Activated T-helper 9 cell treated with anti-CD3 and anti-CD28 coated beads, Interleukin-2, amount 50 U/mL, for 16 hours (primary cell): ENCODE measurements around the gene TNNI2.

Source experiments
- DNase-seq: peaks from one replicate; pipeline ENCODE4 v3.0.0-alpha.2; 2020; ENCODE audit warnings: low read depth

The TNNI2 gene

DNA sequence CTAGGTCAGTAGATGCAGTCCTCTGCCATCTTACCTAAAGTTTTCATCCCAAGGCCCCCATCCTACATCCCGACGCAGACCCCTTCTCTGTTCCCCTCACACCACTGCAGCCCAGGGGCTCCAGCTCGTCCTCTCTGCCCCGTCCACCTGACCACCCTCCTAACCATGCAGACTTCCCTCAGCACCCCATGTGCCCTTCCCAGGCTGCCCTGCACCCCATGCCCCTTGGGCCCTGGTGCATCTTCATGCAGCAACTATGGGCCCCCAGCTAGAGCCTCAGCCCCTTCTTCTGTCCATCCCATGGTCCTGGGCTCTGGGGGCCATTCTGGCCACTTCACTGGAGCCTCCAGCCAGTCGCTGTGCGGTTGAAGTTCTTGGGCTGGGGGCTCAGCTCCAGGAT lies 50.0 kb downstream of the TNNI2 start:
- no peak for DNase-seq

DNA sequence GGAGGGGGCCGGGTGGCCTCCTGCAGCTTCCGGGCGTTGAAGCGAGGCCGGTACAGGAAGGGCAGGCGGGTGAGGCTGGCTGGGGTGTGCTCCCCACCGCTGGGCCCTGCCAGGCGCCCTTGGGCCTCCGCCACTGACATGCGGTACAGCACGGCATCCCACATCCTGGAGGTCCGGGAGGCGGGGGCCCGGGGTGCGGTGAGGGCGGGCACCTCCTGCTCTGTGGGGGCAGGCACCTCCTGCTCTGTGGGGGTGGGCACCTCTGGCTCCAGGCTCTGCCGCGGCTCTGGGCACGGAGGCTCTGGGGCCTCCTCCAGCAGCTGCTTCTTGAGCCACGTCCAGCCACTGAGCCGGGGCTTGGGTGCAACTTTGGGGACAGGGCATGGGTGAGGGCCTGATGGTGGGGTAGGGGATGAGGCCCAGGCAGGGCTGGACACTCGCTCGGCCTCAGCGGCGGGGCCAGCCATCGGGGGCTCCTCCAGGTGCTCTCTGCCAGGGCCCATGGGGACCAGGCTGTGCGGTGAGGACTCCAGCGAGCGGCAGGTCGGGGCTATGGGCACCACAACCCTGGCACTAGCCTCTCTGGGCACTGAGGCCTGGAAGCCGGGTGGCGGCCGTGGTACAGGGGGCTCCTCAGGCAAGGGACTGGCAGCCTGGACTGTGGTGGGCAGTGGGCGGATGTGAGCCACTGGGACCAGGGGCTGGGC lies 50.6 kb downstream of the TNNI2 start:
- peak; percentile 49 for DNase-seq

DNA sequence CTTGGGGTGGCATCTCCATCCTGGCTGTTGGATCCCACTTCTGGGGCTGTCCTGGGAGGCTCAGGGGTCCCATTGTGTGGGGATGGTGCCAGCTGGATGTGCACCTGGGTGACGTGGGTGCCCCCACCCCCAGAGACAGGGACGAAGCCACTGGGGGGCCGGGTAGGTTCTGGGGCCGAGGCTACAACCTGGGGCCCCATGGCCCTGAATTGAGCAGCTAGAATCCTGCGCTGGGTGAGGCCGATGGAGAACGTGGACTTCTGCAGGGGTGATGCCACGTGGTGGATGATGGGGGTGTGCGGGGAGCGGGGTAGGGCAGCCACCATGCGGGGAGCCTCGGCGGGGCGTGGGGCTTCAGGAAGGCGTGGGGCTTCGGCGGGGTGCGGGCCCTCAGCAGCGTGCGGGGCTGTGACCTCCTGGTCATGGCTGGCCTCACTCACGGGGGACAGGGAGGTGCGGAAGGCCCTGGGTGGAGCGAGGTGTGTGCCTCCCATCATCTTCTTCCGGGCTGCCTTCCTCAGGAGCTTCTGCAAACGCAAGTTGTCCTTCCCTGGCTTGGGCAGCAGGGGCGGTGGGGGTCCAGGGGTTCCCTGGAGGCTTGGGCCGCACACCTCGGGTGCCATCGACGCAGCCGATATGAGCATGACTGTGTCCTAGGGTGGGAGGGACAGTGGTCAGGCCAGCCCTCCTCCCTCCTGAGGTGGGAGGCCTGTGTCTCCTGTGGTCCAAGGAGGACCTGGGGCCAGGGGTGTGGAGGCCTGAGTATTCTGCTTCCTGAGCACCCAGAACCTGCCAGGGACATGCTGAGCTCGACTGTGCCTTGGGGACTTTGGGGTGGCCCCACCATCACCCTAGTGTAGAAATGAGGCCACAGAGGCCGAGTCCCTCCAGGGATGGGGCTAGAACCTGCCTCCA lies 51.4 kb downstream of the TNNI2 start:
- no peak for DNase-seq
